Skeletal muscle tissue (tissue), 4 donors: ENCODE data around the gene CD63. TPM values are rescaled to one million over a fixed set of nuclear protein-coding genes. Genes with fewer than 3 reads are reported as not detected.

Experiments used
- H3K27ac ChIP-seq: one replicate; pipeline ENCODE4 v1.7.0; 2013; ENCODE audit warnings: mild to moderate bottlenecking, low read depth, low read length, inconsistent platforms
- H3K27me3 ChIP-seq, 3 donors: one replicate each; pipeline ENCODE4 v1.7.0; 2013; ENCODE audit warnings: low read length in 3 of 3; ENCODE audit not compliant: control insufficient read depth in 3 of 3, insufficient read depth in 3 of 3
- H3K36me3 ChIP-seq, 3 donors: one replicate each; pipeline ENCODE4 v1.7.0; 2013; ENCODE audit warnings: low read length in 3 of 3; ENCODE audit not compliant: control insufficient read depth in 3 of 3, insufficient read depth in 3 of 3
- H3K4me1 ChIP-seq, 3 donors: one replicate each; pipeline ENCODE4 v1.7.0; 2013; ENCODE audit warnings: low read length in 3 of 3, mild to moderate bottlenecking in 3 of 3; ENCODE audit not compliant: control insufficient read depth in 3 of 3, insufficient read depth in 3 of 3
- H3K4me3 ChIP-seq, 3 donors: one replicate each; pipeline ENCODE4 v1.7.0; 2013; ENCODE audit warnings: low read length in 3 of 3
- H3K9ac ChIP-seq, 3 donors: one replicate each; pipeline ENCODE4 v1.7.0; 2013; ENCODE audit warnings: low read length in 3 of 3, mild to moderate bottlenecking in 3 of 3, moderate library complexity in 2 of 3, low read depth in 1 of 3
- H3K9me3 ChIP-seq, 3 donors: one replicate each; pipeline ENCODE4 v1.7.0; 2013; ENCODE audit warnings: low read length in 3 of 3; ENCODE audit not compliant: control insufficient read depth in 3 of 3
- total RNA-seq: library from RNA; depleted of rRNA; stranded (reverse); fragments of >200 nt; gene quantifications from one replicate; pipeline ENCODE4 v1.2.3, GENCODE V29; 2014
- donor health status: Osteomylitis.

The CD63 gene
- total RNA-seq, 1 donor from 2014 or later = 1,640 TPM

DNA sequence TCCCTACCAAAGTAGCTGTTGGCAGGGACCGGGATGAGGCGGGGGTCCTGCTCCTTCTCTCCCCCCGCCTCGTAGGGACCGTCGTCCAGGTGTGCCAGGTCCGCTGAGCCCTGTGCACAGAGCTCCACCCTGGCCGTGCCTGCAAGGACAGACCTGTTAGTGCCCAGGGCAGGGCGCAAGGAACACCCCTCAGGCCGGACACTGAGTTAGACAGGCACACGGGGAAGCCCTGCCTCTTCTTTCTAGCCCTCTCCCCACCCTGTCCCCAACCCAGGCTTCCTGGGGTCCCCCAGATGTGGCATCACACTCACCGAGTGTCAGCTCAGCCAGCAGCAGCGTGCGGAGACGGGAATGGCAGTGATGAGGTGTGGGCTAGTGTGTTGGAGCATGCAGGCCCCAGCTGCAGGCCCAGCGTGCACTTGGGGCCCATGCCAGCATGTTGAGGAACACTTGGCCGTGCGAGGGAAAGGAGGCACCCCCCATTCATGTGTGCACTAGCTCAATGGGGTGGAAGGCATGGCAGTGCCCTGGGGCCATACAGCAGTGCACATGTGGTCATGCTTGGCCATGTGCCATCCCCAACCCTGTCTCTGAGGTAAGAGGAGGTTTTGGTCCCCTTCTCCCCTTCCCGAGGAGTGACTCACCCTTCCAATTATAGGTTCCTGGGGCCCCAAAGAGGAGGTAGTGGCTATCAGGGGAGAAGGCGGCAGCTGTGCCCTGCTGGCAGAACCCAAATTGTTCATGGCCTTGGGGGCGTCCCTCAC lies 28.4 kb downstream of the CD63 start:
- Histone ChIP-seq H3K36me3 (peaks cover 40 to 51% (median 51%) of the 10 kb centered on the region in 3 donors), H3K4me1 (peaks cover 50 to 63% (median 54%) of the 10 kb centered on the region in 3 donors), H3K4me3 (peak overlapping the region; percentile 35 to 67 (median 63)), H3K9me3 (no peaks in the 10 kb centered on the region), H3K27me3 (no peaks in the 10 kb centered on the region), H3K9ac (peak overlapping the region; percentile 33 to 69 (median 51)), H3K27ac (peak overlapping the region; percentile 42)

GRCh38 chr12:55699471-55700055 lies 29.2 kb downstream of the CD63 start:
- peak overlapping the region in 1 of 3 donors; percentile 69 for H3K9ac ChIP-seq
- H3K4me1 ChIP-seq = peaks cover 42 to 54% (median 46%) of the 10 kb centered on the region in 3 donors
- H3K36me3 ChIP-seq = peaks cover 49 to 60% (median 60%) of the 10 kb centered on the region in 3 donors
- H3K27me3 ChIP-seq = no peaks in the 10 kb centered on the region
- H3K4me3 ChIP-seq = no peak overlapping the region
- H3K27ac ChIP-seq = peak overlapping the region; percentile 42
- no peaks in the 10 kb centered on the region for H3K9me3 ChIP-seq

DNA sequence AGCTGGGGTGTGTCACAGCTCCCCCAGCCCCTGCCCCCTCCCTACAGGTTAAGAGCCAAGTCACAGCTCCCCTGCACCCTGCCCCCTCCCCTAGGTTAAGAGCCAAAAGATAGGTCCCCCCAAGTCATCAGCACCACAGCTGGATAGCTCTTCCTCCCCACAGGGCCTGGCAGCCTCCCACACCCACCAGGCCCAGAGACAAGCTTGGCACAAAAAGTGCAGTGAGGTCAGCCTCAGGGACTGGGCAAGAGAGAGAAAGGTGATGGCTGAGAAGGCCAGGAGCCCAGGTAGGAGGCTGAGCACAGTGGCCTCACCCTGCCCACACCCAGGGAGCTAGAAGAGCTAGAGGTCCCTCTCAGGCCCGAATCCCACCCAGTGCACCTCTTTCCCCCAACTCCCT lies 29.8 kb downstream of the CD63 start:
- no peaks in the 10 kb centered on the region for H3K27me3 ChIP-seq
- peaks cover 36 to 48% (median 40%) of the 10 kb centered on the region in 3 donors for H3K4me1 ChIP-seq
- peaks cover 55 to 66% (median 66%) of the 10 kb centered on the region in 3 donors for H3K36me3 ChIP-seq
- peak overlapping the region; percentile 42 for H3K27ac ChIP-seq
- peak overlapping the region in 1 of 3 donors; percentile 33 for H3K9ac ChIP-seq
- H3K4me3 ChIP-seq = no peak overlapping the region
- H3K9me3 ChIP-seq = no peaks in the 10 kb centered on the region

DNA sequence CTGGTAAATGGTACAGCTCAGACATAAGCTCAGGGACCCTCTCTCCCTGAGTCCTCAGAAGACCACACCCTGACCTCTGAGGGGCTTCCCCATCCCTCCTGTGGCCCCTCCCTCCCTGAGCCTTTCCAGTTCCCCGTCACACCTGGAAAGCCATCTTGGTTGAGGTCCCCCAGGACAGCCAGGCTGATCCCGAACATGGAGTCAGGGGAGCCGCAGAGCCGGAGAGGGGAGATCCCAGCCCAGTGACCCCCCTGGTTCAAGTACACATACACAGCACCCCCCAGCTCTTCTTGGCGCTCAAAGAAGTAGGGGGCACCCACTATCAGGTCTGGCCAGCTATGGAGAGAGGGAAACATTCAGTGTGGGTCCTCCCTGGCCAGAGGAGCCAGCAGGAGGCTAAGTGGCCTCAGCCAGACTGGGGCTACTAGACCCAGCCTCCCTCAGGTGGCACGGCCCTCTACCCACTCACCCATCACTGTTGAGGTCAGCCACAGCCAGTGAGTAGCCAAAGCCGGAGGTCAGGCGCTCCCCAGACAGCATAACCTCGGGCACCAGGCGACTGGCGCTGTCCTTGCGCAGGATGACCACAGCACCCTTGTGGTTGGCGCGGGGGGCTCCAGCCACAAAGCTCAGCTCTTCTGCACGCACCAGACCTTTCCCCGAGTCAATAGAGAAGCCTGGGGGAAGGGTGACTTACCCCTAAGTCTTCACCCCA lies 30.4 kb downstream of the CD63 start:
- Histone ChIP-seq H3K9ac (peak overlapping the region in 1 of 3 donors; percentile 33), H3K9me3 (no peaks in the 10 kb centered on the region), H3K4me3 (no peak overlapping the region), H3K27ac (peak overlapping the region; percentile 42), H3K4me1 (peaks cover 32 to 42% (median 35%) of the 10 kb centered on the region in 3 donors), H3K27me3 (no peaks in the 10 kb centered on the region), H3K36me3 (peaks cover 60 to 72% (median 72%) of the 10 kb centered on the region in 3 donors)

GRCh38 chr12:55697686-55698085 lies 31.1 kb downstream of the CD63 start:
- H3K9me3 ChIP-seq = no peaks in the 10 kb centered on the region
- peaks cover 26 to 35% (median 29%) of the 10 kb centered on the region in 3 donors for H3K4me1 ChIP-seq
- no peak overlapping the region for H3K4me3 ChIP-seq
- peak overlapping the region; percentile 40 for H3K27ac ChIP-seq
- peak overlapping the region in 1 of 3 donors; percentile 33 for H3K9ac ChIP-seq
- H3K36me3 ChIP-seq = peaks cover 64 to 79% (median 79%) of the 10 kb centered on the region in 3 donors
- no peaks in the 10 kb centered on the region for H3K27me3 ChIP-seq

- H3K4me3 ChIP-seq = no peak overlapping the region
- H3K27ac ChIP-seq = no peak overlapping the region
- peaks cover 68 to 85% (median 84%) of the 10 kb centered on the region in 3 donors for H3K36me3 ChIP-seq
- H3K9ac ChIP-seq = peak overlapping the region in 1 of 3 donors; percentile 33
- no peaks in the 10 kb centered on the region for H3K27me3 ChIP-seq
- no peaks in the 10 kb centered on the region for H3K9me3 ChIP-seq
- peaks cover 22 to 30% (median 25%) of the 10 kb centered on the region in 3 donors for H3K4me1 ChIP-seq
These were observed 31.9 kb downstream of the CD63 start for GRCh38 chr12:55696796-55697462.

DNA sequence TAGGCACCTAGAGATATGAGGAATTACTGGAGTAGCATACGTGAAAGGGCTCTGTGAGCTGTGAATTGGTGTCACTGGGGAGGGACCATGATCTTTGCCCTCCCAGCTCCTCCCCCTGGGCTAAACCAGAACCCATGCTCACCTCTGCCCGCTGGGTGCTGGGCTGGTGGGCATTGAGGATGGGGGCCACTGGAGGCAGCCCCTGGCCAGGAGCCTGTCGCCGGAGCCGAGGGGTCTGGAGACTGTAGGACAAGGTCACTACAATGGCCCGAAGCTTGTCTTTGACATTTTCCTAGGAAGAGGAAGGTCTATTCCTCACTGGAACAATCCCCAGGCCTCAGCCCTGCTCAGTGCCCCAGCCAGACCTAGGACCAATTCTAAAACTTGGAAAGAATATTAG lies 32.7 kb downstream of the CD63 start:
- Histone ChIP-seq H3K9ac (no peak overlapping the region), H3K9me3 (no peaks in the 10 kb centered on the region), H3K4me1 (peaks cover 19 to 22% (median 20%) of the 10 kb centered on the region in 3 donors), H3K27me3 (no peaks in the 10 kb centered on the region), H3K36me3 (peaks cover 72 to 92% (median 91%) of the 10 kb centered on the region in 3 donors), H3K27ac (no peak overlapping the region), H3K4me3 (no peak overlapping the region)

DNA sequence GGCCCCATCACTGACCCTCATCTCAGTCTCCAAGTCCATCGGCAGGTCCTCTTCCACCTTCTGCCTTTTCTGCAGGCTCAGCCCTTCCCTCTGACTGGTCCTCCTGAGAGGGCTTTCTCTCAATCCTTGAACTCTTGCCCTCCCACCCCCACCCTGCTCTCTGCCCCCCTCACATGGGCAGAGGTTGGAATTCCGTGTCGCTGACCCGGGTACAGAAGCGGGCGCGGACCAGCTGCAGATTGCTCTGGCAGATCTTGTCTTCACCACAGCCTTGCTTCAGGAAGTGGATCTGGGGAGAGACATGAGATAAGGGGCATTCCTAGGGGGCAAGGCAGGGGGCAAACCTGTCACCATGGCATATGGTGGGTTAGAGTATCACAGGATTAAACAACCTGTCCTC lies 33.5 kb downstream of the CD63 start:
- peaks cover 72 to 90% (median 87%) of the 10 kb centered on the region in 3 donors for H3K36me3 ChIP-seq

GRCh38 chr12:55694651-55695050 lies 34.2 kb downstream of the CD63 start:
- H3K4me1 ChIP-seq = peaks cover 6 to 7% (median 6%) of the 10 kb centered on the region in 3 donors
- H3K9me3 ChIP-seq = no peaks in the 10 kb centered on the region
- no peak overlapping the region for H3K9ac ChIP-seq
- H3K36me3 ChIP-seq = peaks cover 68 to 83% (median 82%) of the 10 kb centered on the region in 3 donors
- H3K27me3 ChIP-seq = no peaks in the 10 kb centered on the region
- H3K27ac ChIP-seq = no peak overlapping the region
- no peak overlapping the region for H3K4me3 ChIP-seq

More for the DNA sequence above, 33.5 kb downstream of the CD63 start:
- Histone ChIP-seq H3K9me3 (no peaks in the 10 kb centered on the region), H3K4me1 (peaks cover 11 to 14% (median 13%) of the 10 kb centered on the region in 3 donors), H3K27me3 (no peaks in the 10 kb centered on the region), H3K9ac (no peak overlapping the region), H3K4me3 (no peak overlapping the region), H3K27ac (no peak overlapping the region)
